Measurements from ENCODE around the gene CCDC14.

Gene CCDC14

DNA sequence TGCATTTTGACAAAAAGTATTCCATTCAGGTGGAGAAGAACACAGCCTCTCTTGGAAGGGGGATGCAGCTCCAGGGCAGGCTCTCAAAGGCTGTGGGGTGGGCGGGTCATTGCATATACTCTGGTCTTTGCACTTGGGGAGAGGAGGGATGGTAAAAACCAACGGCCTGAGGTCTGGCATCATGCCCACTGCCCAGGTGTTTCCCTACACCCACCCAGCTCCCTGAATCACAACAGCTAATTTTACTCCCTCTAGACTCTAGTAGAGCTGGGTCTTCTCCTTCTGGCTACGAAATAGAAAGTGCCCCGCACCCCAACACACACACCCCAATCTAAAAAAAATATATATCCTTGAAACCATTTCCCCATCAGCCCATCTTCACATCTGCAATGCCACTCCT, 77.9 kb downstream of the CCDC14 start:
- no peaks in the 10 kb centered on the region for H4K20me1 ChIP-seq (ENCODE audit: control insufficient read depth, insufficient read depth, low read depth, low read length)
- H3K4me3 ChIP-seq (ENCODE audit: low read length) = no peak overlapping the region
- H3K9me2 ChIP-seq (replicated peaks; ENCODE audit: control insufficient read depth, low read length) = no peaks in the 10 kb centered on the region
- no peaks in the 10 kb centered on the region for H3K9me3 ChIP-seq (ENCODE audit: control insufficient read depth, insufficient read depth, low read length)
- H3K79me2 ChIP-seq (ENCODE audit: control insufficient read depth, low read length) = no peaks in the 10 kb centered on the region
- no peak overlapping the region for H3K4me2 ChIP-seq (ENCODE audit: low read length)
- no peaks in the 10 kb centered on the region for H3K4me1 ChIP-seq (ENCODE audit: control insufficient read depth, low read length)
- H3F3A ChIP-seq (ENCODE audit: control insufficient read depth, insufficient read depth) = no peaks in the 10 kb centered on the region
- no peak overlapping the region for H3K27ac ChIP-seq (ENCODE audit: low read depth, low read length)
- TF ChIP-seq, protein P1, sequence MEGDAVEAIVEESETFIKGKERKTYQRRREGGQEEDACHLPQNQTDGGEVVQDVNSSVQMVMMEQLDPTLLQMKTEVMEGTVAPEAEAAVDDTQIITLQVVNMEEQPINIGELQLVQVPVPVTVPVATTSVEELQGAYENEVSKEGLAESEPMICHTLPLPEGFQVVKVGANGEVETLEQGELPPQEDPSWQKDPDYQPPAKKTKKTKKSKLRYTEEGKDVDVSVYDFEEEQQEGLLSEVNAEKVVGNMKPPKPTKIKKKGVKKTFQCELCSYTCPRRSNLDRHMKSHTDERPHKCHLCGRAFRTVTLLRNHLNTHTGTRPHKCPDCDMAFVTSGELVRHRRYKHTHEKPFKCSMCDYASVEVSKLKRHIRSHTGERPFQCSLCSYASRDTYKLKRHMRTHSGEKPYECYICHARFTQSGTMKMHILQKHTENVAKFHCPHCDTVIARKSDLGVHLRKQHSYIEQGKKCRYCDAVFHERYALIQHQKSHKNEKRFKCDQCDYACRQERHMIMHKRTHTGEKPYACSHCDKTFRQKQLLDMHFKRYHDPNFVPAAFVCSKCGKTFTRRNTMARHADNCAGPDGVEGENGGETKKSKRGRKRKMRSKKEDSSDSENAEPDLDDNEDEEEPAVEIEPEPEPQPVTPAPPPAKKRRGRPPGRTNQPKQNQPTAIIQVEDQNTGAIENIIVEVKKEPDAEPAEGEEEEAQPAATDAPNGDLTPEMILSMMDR (IDR thresholded peaks at IDR 0.05; ENCODE audit: low read depth, low read length, poor library complexity, severe bottlenecking) = no peak
- no peak for TF ChIP-seq EZH2phosphoT487 (IDR thresholded peaks at IDR 0.05; ENCODE audit: borderline replicate concordance, low read length)
- H3K36me3 ChIP-seq (ENCODE audit: control insufficient read depth, low read length) = no peaks in the 10 kb centered on the region
- H3K27me3 ChIP-seq (ENCODE audit: control insufficient read depth, low read length) = no peaks in the 10 kb centered on the region

- no peaks in the 10 kb centered on the region for H3K36me3 ChIP-seq (ENCODE audit: control insufficient read depth, low read length)
- H3K4me3 ChIP-seq (ENCODE audit: low read length) = no peak overlapping the region
- no peak overlapping the region for H3K4me2 ChIP-seq (ENCODE audit: low read length)
- no peaks in the 10 kb centered on the region for H3F3A ChIP-seq (ENCODE audit: control insufficient read depth, insufficient read depth)
- H4K20me1 ChIP-seq (ENCODE audit: control insufficient read depth, insufficient read depth, low read depth, low read length) = no peaks in the 10 kb centered on the region
- TF ChIP-seq, protein P1 (IDR thresholded peaks at IDR 0.05; ENCODE audit: low read depth, low read length, poor library complexity, severe bottlenecking) = no peak
- no peak for TF ChIP-seq EZH2phosphoT487 (IDR thresholded peaks at IDR 0.05; ENCODE audit: borderline replicate concordance, low read length)
- no peaks in the 10 kb centered on the region for H3K4me1 ChIP-seq (ENCODE audit: control insufficient read depth, low read length)
- H3K9me3 ChIP-seq (ENCODE audit: control insufficient read depth, insufficient read depth, low read length) = no peaks in the 10 kb centered on the region
- no peaks in the 10 kb centered on the region for H3K79me2 ChIP-seq (ENCODE audit: control insufficient read depth, low read length)
- no peaks in the 10 kb centered on the region for H3K9me2 ChIP-seq (replicated peaks; ENCODE audit: control insufficient read depth, low read length)
- no peak overlapping the region for H3K27ac ChIP-seq (ENCODE audit: low read depth, low read length)
- H3K27me3 ChIP-seq (ENCODE audit: control insufficient read depth, low read length) = no peaks in the 10 kb centered on the region
Observed at GRCh38 chr3:123881771-123882170, 79.3 kb downstream of the CCDC14 start.

- Histone ChIP-seq H3K4me2 (ENCODE audit: low read length) (no peak overlapping the region), H3K27me3 (ENCODE audit: control insufficient read depth, low read length) (no peaks in the 10 kb centered on the region), H3K36me3 (ENCODE audit: control insufficient read depth, low read length) (no peaks in the 10 kb centered on the region), H3F3A (ENCODE audit: control insufficient read depth, insufficient read depth) (no peaks in the 10 kb centered on the region), H4K20me1 (ENCODE audit: control insufficient read depth, insufficient read depth, low read depth, low read length) (no peaks in the 10 kb centered on the region), H3K9me3 (ENCODE audit: control insufficient read depth, insufficient read depth, low read length) (no peaks in the 10 kb centered on the region), H3K79me2 (ENCODE audit: control insufficient read depth, low read length) (no peaks in the 10 kb centered on the region), H3K27ac (ENCODE audit: low read depth, low read length) (no peak overlapping the region), H3K4me3 (ENCODE audit: low read length) (no peak overlapping the region), H3K9me2 (replicated peaks; ENCODE audit: control insufficient read depth, low read length) (no peaks in the 10 kb centered on the region), H3K4me1 (ENCODE audit: control insufficient read depth, low read length) (no peaks in the 10 kb centered on the region)
- no peak for TF ChIP-seq EZH2phosphoT487 (IDR thresholded peaks at IDR 0.05; ENCODE audit: borderline replicate concordance, low read length)
- TF ChIP-seq, protein P1 (IDR thresholded peaks at IDR 0.05; ENCODE audit: low read depth, low read length, poor library complexity, severe bottlenecking) = no peak
Observed at GRCh38 chr3:123880998-123881561, 79.9 kb downstream of the CCDC14 start.

All from DOHH2 (cell line).